Karpas-422 (cell line): ENCODE results near the gene KIF21A. TPM values are rescaled to one million over a fixed set of nuclear protein-coding genes. Genes with fewer than 3 reads are reported as not detected.
A peak's percentile ranks its signal among the peaks of the same experiment; 100 is the strongest.

Experiments used
- DNase-seq: peaks from one replicate; pipeline ENCODE4 v3.0.0-alpha.2; 2015
- H2AFZ ChIP-seq: fragments of 200-600 bp; sonication (generic); 2 replicates; pipeline ENCODE4 v1.6.1; 2014; ENCODE audit warnings: antibody characterized with exemption, low read length, mixed read lengths
- H3K27ac ChIP-seq: fragments of 200-600 bp; sonication (generic); 2 replicates; pipeline ENCODE4 v1.5.1; 2014; ENCODE audit warnings: mild to moderate bottlenecking, low read length, moderate library complexity
- H3K27me3 ChIP-seq: fragments of 200-600 bp; sonication (generic); 2 replicates; pipeline ENCODE4 v1.6.1; 2014; ENCODE audit warnings: low read length, mixed read lengths
- H3K36me3 ChIP-seq: fragments of 200-600 bp; sonication (generic); 2 replicates; pipeline ENCODE4 v1.6.1; 2014; ENCODE audit warnings: low read length, mixed read lengths; ENCODE audit not compliant: insufficient read depth
- H3K4me1 ChIP-seq: fragments of 200-600 bp; sonication (generic); 2 replicates; pipeline ENCODE4 v1.6.1; 2014; ENCODE audit warnings: mild to moderate bottlenecking, low read length, mixed read lengths
- H3K4me2 ChIP-seq: fragments of 200-600 bp; sonication (generic); 2 replicates; pipeline ENCODE4 v1.6.1; 2014; ENCODE audit warnings: low read length, low read depth, mild to moderate bottlenecking; ENCODE audit not compliant: poor library complexity, severe bottlenecking
- H3K4me3 ChIP-seq: fragments of 200-600 bp; sonication (generic); 2 replicates; pipeline ENCODE4 v1.5.1; 2014; ENCODE audit warnings: mild to moderate bottlenecking, antibody characterized with exemption, low read length, mixed read lengths
- H3K79me2 ChIP-seq: fragments of 200-600 bp; sonication (generic); 2 replicates; pipeline ENCODE4 v1.6.1; 2014; ENCODE audit warnings: mild to moderate bottlenecking, low read length, mixed read lengths
- H3K9ac ChIP-seq: fragments of 200-600 bp; sonication (generic); 2 replicates; pipeline ENCODE4 v1.6.0; 2014; ENCODE audit warnings: low read length
- H3K9me2 ChIP-seq: fragments of 200-600 bp; sonication (generic), shearing (Covaris generic); replicated peaks from 2 replicates; pipeline ENCODE4 v1.6.0; 2014; ENCODE audit warnings: mild to moderate bottlenecking, low read length, moderate library complexity; ENCODE audit not compliant: insufficient read depth
- H3K9me3 ChIP-seq: fragments of 300-700, 200-600 bp; sonication (generic); 2 replicates; pipeline ENCODE4 v1.6.1; 2014; ENCODE audit warnings: low read length, mixed read lengths
- H4K20me1 ChIP-seq: fragments of 200-600 bp; sonication (generic); 2 replicates; pipeline ENCODE4 v1.6.1; 2014; ENCODE audit warnings: mild to moderate bottlenecking, antibody characterized with exemption, low read length, low read depth; ENCODE audit not compliant: insufficient read depth
- total RNA-seq: library from RNA; depleted of rRNA; stranded (reverse); fragments of >200 nt; shearing (Covaris generic); gene quantifications from 2 replicates; pipeline ENCODE4 v1.2.3, GENCODE V29; 2014; ENCODE audit warnings: low replicate concordance

KIF21A gene
- total RNA-seq, 1 experiment from 2014 or later: 0.82 TPM

DNA sequence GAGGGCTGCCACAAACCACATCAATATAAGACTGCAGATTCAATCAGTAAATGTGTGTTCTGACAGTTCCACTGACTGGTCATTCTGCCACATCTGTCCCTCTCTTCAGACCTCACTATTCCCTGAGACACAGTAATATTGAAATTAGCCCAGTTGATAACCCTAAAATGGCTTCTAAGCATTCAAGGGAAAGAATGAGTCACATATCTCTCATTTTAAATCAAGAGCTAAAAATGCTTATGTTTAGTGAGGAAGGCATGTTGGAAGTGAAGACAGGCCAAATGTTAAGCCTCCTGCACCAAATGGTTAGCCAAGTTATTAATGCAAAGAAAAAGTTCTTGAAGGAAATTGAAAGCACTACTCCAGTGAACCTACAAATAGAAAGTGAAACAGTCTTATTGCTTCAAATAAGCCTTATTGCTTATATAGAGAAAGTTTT lies 24.5 kb upstream of the KIF21A start:
- no peak overlapping the region for H3K27ac ChIP-seq
- H3K9me2 ChIP-seq: no peaks in the 10 kb centered on the region
- no peaks in the 10 kb centered on the region for H4K20me1 ChIP-seq
- 0 out of 2 replicates have a peak, but pooled peaks cover under 1% of the 10 kb centered on the region for H3K9me3 ChIP-seq
- no peaks in the 10 kb centered on the region for H3K36me3 ChIP-seq
- DNase-seq: no peak
- no peak overlapping the region for H3K4me2 ChIP-seq
- no peaks in the 10 kb centered on the region for H3K79me2 ChIP-seq
- H2AFZ ChIP-seq: no peak overlapping the region
- H3K4me3 ChIP-seq: no peak overlapping the region
- no peak overlapping the region for H3K9ac ChIP-seq
- H3K4me1 ChIP-seq: no peaks in the 10 kb centered on the region
- no peaks in the 10 kb centered on the region for H3K27me3 ChIP-seq

DNA sequence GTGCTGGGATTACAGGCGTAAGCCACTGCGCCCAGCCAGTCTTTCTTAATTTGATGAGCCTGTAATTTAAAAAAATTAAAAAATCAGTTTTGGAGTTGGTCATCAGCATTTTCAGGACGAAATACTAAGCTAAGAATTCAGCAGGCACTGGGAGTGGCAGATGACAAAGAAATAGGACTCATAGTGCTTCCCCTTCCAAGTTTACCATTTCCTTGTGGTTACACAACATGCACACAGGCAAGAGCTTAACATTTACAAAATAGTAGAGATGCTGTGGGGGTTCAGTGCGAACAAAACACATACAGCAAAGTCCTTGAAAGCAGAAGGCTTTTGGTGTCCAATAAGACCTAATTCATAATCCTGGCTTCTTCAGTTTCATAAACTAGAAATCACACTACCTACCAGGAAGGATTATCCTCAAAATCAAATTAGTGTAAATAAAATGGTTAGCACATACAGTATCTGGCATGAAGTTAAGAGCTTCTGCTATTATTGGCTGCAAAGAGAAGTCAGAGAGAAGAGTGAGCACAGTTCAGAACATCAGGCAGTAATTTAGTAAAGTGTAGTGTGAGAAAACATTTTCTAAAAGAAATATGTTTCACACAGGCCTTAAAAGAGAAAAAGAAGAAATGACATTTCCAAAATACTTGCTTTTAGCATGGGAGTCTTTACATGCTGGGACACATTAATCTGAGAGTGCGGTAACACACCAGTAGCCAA lies 22.2 kb upstream of the KIF21A start:
- Histone ChIP-seq H3K9me2 (no peaks in the 10 kb centered on the region), H3K9ac (no peak overlapping the region), H3K36me3 (no peaks in the 10 kb centered on the region), H3K4me2 (no peak overlapping the region), H3K9me3 (peaks cover 10% of the 10 kb centered on the region; the same call in 1 of the 2 replicates), H3K27ac (no peak overlapping the region), H4K20me1 (no peaks in the 10 kb centered on the region), H3K4me3 (no peak overlapping the region), H2AFZ (no peak overlapping the region), H3K79me2 (no peaks in the 10 kb centered on the region), H3K27me3 (no peaks in the 10 kb centered on the region), H3K4me1 (no peaks in the 10 kb centered on the region)
- DNase-seq: no peak

DNA sequence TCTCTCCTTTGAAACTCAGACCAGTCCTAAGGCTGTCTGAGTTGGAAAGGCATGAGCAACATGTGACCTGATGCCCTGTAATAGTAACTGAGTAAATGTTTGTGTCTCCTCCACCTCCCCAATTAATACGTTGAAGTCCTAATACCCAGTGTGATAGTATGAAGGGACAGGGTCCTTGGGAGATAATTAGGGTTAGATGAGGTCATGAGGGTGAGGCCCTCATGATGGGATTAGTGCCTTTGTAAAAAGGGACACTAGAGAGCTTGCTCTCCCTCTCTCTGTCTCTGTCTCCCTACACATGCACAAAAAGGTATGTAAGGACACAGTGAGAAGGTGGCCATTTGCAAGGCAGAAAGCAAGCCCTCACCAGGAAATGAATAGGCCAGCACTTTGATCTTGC lies 18.1 kb upstream of the KIF21A start:
- Histone ChIP-seq H3K4me3 (no peak overlapping the region), H3K9ac (no peak overlapping the region), H3K27ac (no peak overlapping the region), H3K79me2 (no peaks in the 10 kb centered on the region), H3K36me3 (no peaks in the 10 kb centered on the region), H3K27me3 (no peaks in the 10 kb centered on the region), H3K4me1 (no peaks in the 10 kb centered on the region), H3K9me3 (peaks cover 10% of the 10 kb centered on the region; the same call in 1 of the 2 replicates), H2AFZ (no peak overlapping the region), H3K9me2 (no peaks in the 10 kb centered on the region; the same call in 1 of the 2 replicates), H3K4me2 (no peak overlapping the region), H4K20me1 (no peaks in the 10 kb centered on the region)
- DNase-seq: no peak

DNA sequence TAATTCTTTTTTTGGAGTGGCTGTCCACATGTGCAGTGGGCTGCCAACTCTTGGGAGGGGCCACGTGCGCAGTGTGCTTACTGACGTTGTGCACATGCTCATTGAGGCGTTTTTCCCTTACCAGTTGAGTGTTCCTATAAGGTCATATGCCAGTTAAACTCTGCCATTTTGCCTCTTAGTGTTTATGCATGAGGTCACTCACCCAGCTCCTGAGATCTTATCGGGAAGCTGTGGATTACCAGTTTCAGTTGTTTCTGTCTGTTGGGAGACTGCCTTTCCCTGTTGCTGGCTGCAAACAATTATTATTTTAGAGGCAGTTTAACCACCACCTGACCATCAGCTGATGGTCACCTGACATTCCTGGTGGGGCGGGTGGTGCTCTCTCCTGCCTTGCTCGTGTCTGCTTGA lies 16.1 kb upstream of the KIF21A start:
- Histone ChIP-seq H3K9me3 (peaks cover 10% of the 10 kb centered on the region; the same call in 1 of the 2 replicates), H3K79me2 (no peaks in the 10 kb centered on the region), H4K20me1 (no peaks in the 10 kb centered on the region), H3K4me3 (no peak overlapping the region), H3K27ac (no peak overlapping the region), H3K27me3 (no peaks in the 10 kb centered on the region), H2AFZ (no peak overlapping the region), H3K4me1 (no peaks in the 10 kb centered on the region), H3K36me3 (no peaks in the 10 kb centered on the region), H3K9me2 (no peaks in the 10 kb centered on the region; the same call in 1 of the 2 replicates), H3K4me2 (no peak overlapping the region), H3K9ac (no peak overlapping the region)
- no peak for DNase-seq

DNA sequence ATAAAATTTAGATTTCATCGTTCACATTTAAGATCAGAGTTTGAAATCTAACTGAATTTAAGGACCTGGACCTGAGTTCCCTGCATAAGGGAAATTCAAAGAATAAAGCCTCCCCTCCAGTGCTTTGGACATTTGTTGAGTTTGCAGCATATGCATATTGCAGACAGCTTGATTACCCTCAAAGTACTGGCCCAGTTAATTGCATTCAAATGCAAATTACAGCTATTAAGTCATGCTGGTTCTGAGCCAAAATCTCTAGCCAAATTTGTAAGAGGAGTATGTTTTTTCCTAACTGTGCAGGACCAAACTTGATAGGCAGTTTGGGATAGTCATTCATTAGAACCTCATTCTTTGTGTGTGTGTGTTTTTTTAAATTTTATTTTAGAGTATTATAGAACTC lies 9.1 kb upstream of the KIF21A start:
- H3K9me3 ChIP-seq: no peaks in the 10 kb centered on the region; the same call in 1 of the 2 replicates
- no peaks in the 10 kb centered on the region for H3K36me3 ChIP-seq
- H3K79me2 ChIP-seq: no peaks in the 10 kb centered on the region
- H2AFZ ChIP-seq: no peak overlapping the region
- no peak for DNase-seq
- H3K27ac ChIP-seq: no peak overlapping the region
- H3K4me1 ChIP-seq: no peaks in the 10 kb centered on the region
- no peak overlapping the region for H3K4me3 ChIP-seq
- H3K27me3 ChIP-seq: no peaks in the 10 kb centered on the region
- H3K9me2 ChIP-seq: no peaks in the 10 kb centered on the region
- no peaks in the 10 kb centered on the region for H4K20me1 ChIP-seq
- no peak overlapping the region for H3K4me2 ChIP-seq
- H3K9ac ChIP-seq: no peak overlapping the region

DNA sequence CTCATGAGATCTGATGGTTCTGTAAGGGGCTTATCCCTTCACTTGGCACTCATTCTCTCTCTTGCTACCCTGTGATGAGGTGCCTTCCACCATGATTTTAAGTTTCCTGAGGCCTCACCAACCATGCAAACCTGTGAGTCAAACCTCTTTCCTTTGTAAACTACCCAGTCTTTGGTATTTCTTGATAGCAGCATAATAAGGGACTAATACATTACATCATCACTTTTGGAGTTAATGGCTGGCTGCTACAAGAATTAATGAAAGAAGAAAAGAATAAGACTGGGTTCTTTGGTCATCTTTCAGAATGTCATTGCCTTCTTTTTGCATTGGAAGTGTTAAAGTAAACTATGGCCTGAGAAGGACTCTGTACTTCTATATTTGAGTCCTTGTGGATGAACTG lies 5.1 kb upstream of the KIF21A start:
- Histone ChIP-seq H4K20me1 (no peaks in the 10 kb centered on the region), H3K79me2 (no peaks in the 10 kb centered on the region), H3K4me3 (no peak overlapping the region), H3K9ac (no peak overlapping the region), H3K36me3 (no peaks in the 10 kb centered on the region), H3K27ac (no peak overlapping the region), H2AFZ (no peak overlapping the region), H3K27me3 (no peaks in the 10 kb centered on the region), H3K4me2 (no peak overlapping the region), H3K9me3 (no peaks in the 10 kb centered on the region; the same call in 1 of the 2 replicates), H3K9me2 (no peaks in the 10 kb centered on the region), H3K4me1 (peaks cover 5% of the 10 kb centered on the region)
- DNase-seq: no peak

DNA sequence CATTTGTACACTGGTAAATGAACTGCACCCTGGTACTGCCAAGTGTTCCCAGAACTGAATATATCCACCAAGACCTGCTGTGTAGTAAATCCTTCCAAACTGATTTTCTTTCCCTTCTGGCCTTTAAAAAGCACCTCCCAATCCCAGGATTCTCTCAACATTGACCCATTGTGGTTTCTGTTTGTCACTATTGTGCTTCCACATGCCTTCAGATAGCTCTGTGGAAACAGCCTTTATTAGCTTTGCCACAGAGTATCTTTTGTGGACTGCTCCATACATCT lies 949 bp upstream of the KIF21A start:
- H2AFZ ChIP-seq: no peak overlapping the region
- H3K27me3 ChIP-seq: no peaks in the 10 kb centered on the region
- H3K4me2 ChIP-seq: peak overlapping the region; percentile 67
- H4K20me1 ChIP-seq: no peaks in the 10 kb centered on the region
- H3K9me3 ChIP-seq: no peaks in the 10 kb centered on the region
- H3K4me3 ChIP-seq: peak overlapping the region; percentile 60; the same call in 1 of the 2 replicates
- no peaks in the 10 kb centered on the region for H3K36me3 ChIP-seq
- DNase-seq: no peak
- H3K9ac ChIP-seq: no peak overlapping the region
- H3K79me2 ChIP-seq: no peaks in the 10 kb centered on the region
- H3K9me2 ChIP-seq: no peaks in the 10 kb centered on the region
- peaks cover 10% of the 10 kb centered on the region for H3K4me1 ChIP-seq
- H3K27ac ChIP-seq: no peak overlapping the region

DNA sequence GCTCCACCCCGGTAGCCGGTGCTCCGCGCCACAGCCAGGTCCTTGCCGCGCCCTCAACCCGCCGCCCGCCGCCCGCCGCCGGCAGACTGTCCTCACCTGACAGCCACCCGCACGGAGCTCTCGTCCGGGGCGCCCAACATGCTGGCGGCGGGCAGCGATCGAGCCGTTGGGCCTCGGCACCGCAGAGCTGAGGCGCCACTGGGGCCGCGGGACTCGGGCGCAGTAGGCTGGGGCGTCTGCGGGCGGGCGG lies 164 bp downstream of the KIF21A start:
- H2AFZ ChIP-seq: peak overlapping the region; percentile 62
- no peaks in the 10 kb centered on the region for H3K9me2 ChIP-seq
- H3K4me3 ChIP-seq: peak overlapping the region; percentile 60
- no peaks in the 10 kb centered on the region for H3K9me3 ChIP-seq
- no peaks in the 10 kb centered on the region for H3K79me2 ChIP-seq
- peak overlapping the region; percentile 45 for H3K9ac ChIP-seq
- H3K36me3 ChIP-seq: no peaks in the 10 kb centered on the region
- no peaks in the 10 kb centered on the region for H4K20me1 ChIP-seq
- no peak overlapping the region for H3K27ac ChIP-seq
- H3K27me3 ChIP-seq: no peaks in the 10 kb centered on the region
- H3K4me2 ChIP-seq: peak overlapping the region; percentile 67
- H3K4me1 ChIP-seq: peaks cover 10% of the 10 kb centered on the region
- DNase-seq: no peak
